Measurements from ENCODE around the gene NPEPL1.

NPEPL1 gene

DNA sequence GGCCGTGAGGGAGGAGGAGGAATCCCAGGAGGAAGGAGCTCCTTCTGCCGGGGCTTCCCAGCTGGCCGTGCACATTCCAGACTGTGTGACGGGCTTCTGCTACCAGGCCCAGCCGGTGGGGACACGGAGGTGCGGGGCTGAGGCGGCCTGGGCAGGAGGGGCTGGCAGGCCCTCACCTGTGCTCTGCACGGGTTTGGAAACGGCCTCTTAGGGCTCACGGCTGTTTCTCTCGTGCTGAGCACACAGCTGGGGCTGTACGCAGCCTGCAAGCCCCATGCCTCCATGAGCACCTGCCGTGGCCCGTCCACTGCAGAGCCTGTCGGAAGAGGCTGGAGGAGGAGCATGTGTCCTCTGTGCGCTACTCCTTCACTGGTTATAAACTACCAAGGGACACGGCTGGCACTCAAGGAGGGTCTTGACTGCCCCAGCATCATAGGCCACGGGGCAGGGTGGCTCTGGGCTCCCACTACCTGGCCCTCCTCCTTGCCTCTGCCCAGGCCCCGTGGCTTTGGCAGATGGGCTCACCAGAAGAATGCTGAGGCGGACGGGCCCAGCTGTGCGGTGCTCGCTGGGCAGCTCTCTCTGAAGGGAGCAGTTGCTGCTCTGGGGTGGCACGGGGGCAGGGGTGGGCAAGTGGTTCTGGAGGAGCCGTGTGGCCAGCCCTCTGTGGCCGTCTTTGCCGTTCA is 15.8 kb downstream of the NPEPL1 start:
- TF ChIP-seq, protein P1, sequence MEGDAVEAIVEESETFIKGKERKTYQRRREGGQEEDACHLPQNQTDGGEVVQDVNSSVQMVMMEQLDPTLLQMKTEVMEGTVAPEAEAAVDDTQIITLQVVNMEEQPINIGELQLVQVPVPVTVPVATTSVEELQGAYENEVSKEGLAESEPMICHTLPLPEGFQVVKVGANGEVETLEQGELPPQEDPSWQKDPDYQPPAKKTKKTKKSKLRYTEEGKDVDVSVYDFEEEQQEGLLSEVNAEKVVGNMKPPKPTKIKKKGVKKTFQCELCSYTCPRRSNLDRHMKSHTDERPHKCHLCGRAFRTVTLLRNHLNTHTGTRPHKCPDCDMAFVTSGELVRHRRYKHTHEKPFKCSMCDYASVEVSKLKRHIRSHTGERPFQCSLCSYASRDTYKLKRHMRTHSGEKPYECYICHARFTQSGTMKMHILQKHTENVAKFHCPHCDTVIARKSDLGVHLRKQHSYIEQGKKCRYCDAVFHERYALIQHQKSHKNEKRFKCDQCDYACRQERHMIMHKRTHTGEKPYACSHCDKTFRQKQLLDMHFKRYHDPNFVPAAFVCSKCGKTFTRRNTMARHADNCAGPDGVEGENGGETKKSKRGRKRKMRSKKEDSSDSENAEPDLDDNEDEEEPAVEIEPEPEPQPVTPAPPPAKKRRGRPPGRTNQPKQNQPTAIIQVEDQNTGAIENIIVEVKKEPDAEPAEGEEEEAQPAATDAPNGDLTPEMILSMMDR (IDR thresholded peaks at IDR 0.05), result no peak

DNA sequence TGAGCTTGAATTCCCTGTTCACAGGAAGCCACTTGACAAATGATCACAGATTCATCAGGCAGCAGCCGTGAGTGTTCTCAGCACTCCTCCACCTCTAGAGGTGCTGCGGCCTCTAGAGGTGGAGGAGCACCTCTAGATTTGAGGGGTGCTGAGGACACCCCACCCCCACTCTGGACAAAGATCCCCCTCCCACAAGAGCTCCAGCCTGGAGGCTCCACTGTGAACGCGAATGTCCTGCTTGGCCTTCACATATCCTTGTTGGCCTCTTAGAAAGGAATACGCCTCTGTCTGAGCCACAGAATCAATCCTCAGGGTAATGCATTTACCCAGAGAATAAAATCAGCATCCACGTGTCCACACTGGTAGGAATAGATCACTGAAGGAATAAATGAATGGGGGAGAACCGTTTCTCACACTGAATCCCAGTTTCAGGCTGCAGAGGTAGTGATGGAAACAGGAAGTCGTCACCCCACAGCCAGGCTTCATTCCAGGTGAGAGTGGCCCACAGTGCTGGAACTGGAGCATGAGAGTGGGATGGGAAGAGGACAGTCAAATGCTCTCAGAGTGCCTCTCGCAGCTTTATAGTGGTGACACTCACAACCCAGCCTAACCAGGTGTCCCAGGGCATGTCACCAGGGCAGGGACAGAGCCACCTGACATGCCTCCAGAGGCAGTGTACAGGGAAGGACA is 16.6 kb downstream of the NPEPL1 start:
- TF ChIP-seq, protein P1 (IDR thresholded peaks at IDR 0.05), result no peak

DNA sequence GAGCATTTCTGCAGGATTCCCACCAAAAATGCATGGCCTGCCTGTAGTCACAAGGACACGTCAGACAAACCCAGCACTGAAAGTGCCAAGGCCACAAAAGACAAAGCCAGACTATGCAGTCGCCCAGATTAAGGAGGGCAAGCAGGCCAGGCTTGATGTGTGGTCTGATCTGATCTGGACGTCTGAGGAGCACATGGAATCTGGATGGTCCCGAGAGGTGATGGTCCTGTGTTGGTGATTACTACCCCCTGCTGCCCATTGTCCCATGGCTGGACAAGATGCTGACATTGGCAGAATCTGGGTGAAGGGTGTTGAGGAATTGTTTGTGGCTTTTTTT is 17.1 kb downstream of the NPEPL1 start:
- TF ChIP-seq, protein P1 (IDR thresholded peaks at IDR 0.05), result no peak

DNA sequence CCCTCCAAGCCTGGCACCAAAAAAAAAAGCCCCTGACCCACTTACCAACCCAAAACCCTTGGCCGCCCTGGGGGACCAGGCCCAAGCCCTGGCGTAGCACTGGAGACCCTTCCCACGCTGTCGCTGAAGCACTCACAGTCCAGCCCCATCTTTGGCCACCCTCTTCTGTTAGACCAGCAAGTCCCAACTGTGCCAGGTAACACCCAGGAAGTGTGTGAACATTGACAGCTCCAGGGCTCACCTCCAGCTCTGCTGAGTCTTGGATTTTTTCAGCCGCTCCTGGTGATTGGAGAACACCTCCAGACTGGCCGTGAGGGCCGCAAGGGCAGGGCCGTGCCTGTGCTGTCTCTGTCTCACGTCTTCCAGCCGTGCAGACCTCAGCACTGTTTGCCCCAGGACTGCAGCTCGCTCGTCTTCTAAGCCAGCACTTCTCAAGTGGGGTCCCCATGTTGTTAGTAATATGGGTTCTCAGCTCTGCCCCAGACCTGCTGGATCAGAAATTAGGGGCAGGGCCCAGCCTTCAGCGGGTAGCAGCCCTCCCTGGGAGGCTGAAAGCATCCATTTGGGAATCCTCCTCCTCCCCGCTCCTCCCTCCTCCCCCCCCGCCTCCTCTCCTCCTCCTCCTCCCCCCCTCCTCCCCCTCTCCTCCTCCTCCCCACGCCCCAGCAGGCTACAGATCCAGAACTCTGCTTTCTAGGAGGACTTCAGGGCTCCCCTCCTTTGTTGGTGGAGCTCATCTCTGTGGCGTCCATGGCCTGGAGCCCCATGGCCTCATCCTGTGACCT is 18.1 kb downstream of the NPEPL1 start:
- TF ChIP-seq, protein P1 (IDR thresholded peaks at IDR 0.05), result no peak

DNA sequence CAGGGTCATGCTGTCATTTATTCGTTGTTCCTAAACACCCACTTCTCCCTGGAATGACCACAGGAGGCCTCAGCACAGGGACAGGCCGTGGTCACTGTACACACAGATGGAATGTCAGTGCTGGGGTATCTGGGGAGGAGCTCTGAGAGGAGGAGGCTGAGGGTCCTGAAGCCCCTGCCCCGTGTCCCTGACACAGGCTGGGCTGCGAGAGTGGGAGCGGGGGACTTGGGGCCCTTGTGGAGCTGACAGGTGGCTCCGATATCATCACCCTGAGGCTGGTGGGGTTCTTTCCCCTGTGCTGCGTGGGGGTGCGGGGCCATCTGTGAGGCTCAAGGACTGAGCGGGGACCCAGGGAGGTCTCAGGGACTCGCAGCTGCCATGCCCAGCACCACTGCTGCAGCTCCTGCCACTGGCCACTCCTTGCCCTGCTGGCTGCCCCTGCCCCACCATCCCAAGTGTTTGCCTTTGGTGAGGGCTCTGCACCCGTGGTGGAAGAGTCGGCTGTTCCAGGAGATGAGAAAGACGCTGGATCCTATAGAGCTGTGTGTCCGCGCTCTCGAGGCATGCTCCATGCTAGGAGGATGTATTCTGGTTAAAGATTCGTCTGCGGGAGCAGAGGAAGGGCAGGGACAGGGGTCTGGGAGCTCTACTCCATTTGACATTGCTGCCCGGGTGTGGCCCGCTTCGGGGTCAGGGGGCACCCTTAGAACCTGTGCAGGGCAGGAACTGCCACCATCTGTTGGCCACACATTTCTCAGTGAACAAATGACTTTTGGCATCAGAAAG is 18.9 kb downstream of the NPEPL1 start:
- TF ChIP-seq, protein P1 (IDR thresholded peaks at IDR 0.05), result no peak

DNA sequence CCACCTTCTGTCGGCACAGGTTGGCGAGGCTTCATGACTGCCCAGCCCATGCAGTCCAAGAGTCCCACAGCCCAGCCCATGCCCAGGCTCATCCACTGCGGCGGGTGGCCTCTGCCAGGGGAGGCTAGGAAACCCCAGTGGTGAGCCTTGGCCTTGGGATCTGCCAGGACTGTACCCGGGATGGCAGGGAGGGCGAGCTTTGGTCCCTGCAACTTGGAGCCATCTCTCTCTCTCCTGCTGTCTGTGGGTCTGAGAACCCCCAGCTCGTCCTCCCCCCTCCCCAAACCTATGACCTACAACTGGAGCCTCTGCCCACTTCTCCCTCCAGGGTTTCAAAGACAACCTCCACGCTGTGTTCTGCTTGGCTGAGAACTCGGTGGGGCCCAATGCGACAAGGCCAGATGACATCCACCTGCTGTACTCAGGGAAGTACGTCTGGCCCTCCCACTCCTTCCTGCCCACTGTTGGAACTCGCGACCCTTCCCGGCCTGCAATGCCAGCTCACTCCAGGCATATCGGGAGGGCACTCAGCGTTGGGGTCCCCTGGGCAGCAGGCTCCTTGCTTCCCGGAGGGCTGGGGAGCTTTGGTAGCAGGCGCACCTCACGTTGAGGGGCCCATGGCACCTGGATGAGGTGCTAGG is 19.7 kb downstream of the NPEPL1 start:
- TF ChIP-seq, protein P1 (IDR thresholded peaks at IDR 0.05), result no peak

All from LNCAP (cell line).